Activated naive CD4-positive, alpha-beta T cell treated with anti-CD3 and anti-CD28 coated beads for 36 hours (primary cell): ENCODE results near the gene ANTXRL. TPM values are rescaled to one million over a fixed set of nuclear protein-coding genes. Genes with fewer than 3 reads are reported as not detected.
"Not testable (repeated sequence)": the region's sequence is repeated elsewhere in the genome, so short reads cannot be mapped to it uniquely, and the experiment has no call there.

Source experiments
- CTCF ChIA-PET: fragments of 350-600 bp; sonication (Branson Sonifier 250); formaldehyde crosslinking; loops from one replicate; lab custom pipeline; 2021; ENCODE audit warnings: antibody characterized with exemption; lab: Charles Lee
- DNase-seq: peaks from one replicate; pipeline ENCODE4 v3.0.0-alpha.2; 2020
- H3K27ac Mint-ChIP-seq: one replicate; pipeline ENCODE4 v1.8.0; 2021; ENCODE audit warnings: mild to moderate bottlenecking, mixed read lengths
- H3K27me3 Mint-ChIP-seq: one replicate; pipeline ENCODE4 v1.8.0; 2021; ENCODE audit warnings: low read depth, mixed read lengths
- H3K36me3 Mint-ChIP-seq: one replicate; pipeline ENCODE4 v1.8.0; 2021; ENCODE audit warnings: low read depth, mixed read lengths
- H3K4me1 Mint-ChIP-seq: one replicate; pipeline ENCODE4 v1.8.0; 2021; ENCODE audit warnings: low read depth, mixed read lengths
- H3K4me3 Mint-ChIP-seq: one replicate; pipeline ENCODE4 v1.8.0; 2021; ENCODE audit warnings: mild to moderate bottlenecking, moderate library complexity, mixed read lengths
- H3K9me3 Mint-ChIP-seq: one replicate; pipeline ENCODE4 v1.8.0; 2021; ENCODE audit warnings: mixed read lengths
- intact Hi-C: fragments of 100-400 bp; cut with micrococcal nuclease; formaldehyde crosslinking; loops from one replicate; pipeline ENCODE4 v1.15.1; 2023
- total RNA-seq, 2 experiments: library from RNA; stranded (reverse); gene quantifications; one replicate each; pipeline ENCODE4 v1.2.3, GENCODE V29; 2021

Gene ANTXRL
- not detected for total RNA-seq

DNA sequence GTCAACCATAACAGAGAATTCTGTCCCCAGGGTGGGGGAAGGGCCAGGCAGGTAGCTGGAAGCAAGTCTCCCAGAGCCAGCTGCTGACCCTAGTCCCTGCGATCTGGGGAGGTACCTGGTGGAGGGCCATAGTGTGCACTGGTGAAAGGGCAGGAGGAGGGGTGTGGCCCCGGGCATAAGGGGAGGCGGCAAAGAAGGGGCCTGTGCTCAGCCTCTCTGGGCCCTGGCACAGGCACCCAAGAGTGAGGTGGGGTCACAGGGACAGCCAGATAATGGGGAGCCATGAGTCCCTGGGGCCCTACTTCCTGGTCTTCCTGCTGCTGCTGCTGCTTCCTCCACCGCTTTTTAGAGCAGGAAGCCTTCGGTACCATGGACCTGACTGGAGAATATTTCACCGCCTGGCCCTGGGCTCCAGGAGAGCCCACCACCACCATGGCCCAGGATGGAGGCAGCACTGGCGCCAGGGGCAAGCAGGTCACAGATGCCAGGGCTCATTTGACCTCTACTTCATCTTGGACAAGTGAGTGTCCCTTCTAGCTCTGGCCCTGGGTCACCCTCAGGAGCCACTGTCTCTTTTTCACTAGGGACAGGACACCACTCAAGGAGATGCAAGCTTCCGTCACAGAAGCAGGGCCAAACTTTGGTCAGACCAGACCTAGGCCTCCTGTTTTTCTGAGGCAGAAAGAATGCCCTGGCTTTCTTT, at the start of gene ANTXRL:
TSS of gene ANTXRL (plus strand) at position 7 of the 703 bp plus-strand sequence. CDS start at position 273, 266 bp downstream.
- no peaks in the 10 kb centered on the region for H3K36me3 Mint-ChIP-seq
- H3K27ac Mint-ChIP-seq: no peak within 1 kb of the TSS
- no peak for DNase-seq
- no peaks in the 10 kb centered on the region for H3K9me3 Mint-ChIP-seq
- H3K4me3 Mint-ChIP-seq: peak within 1 kb of the TSS; percentile 2
- H3K4me1 Mint-ChIP-seq: peaks cover 17% of the 10 kb centered on the region
- CTCF ChIA-PET: interaction anchor here (0.8 kb wide), 1 partner anchor 31 kb away, joined by 3 read pairs; no protein-coding TSS in a partner anchor
- intact Hi-C loops: no loop called here
- no peaks in the 10 kb centered on the region for H3K27me3 Mint-ChIP-seq

DNA sequence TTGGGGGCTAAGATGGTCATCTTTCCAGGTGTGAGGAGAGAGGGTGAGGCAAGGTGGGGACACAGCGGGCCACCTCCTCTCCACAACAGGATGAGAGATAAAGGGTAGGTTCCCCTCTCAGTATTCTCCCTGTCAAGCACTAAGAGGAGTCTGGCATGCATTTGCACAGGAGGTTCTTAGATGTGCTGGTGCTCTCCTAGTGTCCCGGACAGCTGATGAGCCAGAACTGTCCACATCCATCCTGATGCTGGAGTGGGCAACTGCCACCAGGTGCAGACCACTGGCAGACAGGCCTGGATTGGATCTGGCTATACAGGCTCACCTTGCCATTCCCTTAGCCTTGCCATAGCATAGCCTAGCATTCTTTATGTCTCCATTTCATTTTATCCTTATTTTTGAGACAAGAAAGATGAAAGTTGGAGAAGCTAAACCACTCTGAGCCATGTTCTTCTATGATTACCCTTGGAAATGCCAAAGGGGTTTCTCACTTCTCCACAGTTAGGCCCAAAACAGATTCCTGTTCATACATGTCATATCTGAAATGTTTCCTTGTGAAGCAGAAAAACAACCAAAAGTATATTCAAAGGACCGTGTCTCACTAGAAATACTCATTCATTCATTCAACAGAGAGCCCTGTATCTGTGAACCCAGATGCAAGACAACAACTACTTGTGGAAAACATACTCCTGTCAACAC, 48.8 kb upstream of the ANTXRL start:
- Mint-ChIP-seq H3K27ac (no peak overlapping the region), H3K9me3 (peaks cover 4% of the 10 kb centered on the region), H3K27me3 (no peaks in the 10 kb centered on the region), H3K36me3 (peaks cover 22% of the 10 kb centered on the region), H3K4me3 (no peak overlapping the region), H3K4me1 (peaks cover 17% of the 10 kb centered on the region)
- intact Hi-C loops: no loop called here
- CTCF ChIA-PET: interaction anchor here (1.2 kb wide), 1 partner anchor 9 kb away, joined by 4 read pairs; no protein-coding TSS in a partner anchor
- no peak for DNase-seq

DNA sequence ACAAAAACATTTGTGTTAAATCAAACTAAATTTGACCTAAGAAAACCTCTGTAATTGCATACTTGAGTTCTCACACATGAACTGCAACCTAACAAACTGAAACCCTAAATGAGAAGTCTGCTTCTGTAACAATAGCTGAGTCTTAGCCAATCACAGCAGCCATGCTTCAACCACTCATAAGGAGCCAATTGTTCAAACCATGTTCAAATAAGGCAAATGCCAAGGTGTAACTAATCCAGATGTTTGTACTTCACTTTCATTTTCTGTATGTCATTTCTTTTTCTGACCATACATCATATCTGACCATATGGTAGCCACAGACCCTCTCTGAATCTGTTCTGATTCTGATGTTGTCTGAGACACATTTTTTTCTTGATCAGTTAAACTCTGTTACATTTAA, 47.5 kb upstream of the ANTXRL start:
- CTCF ChIA-PET: interaction anchor here (1.2 kb wide), 1 partner anchor 10 kb away, joined by 4 read pairs; no protein-coding TSS in a partner anchor
- Mint-ChIP-seq H3K36me3 (peaks cover 32% of the 10 kb centered on the region), H3K27me3 (no peaks in the 10 kb centered on the region), H3K4me1 (peaks cover 26% of the 10 kb centered on the region), H3K4me3 (no peak overlapping the region), H3K9me3 (peaks cover 11% of the 10 kb centered on the region), H3K27ac (no peak overlapping the region)
- no peak for DNase-seq
- intact Hi-C loops: no loop called here

DNA sequence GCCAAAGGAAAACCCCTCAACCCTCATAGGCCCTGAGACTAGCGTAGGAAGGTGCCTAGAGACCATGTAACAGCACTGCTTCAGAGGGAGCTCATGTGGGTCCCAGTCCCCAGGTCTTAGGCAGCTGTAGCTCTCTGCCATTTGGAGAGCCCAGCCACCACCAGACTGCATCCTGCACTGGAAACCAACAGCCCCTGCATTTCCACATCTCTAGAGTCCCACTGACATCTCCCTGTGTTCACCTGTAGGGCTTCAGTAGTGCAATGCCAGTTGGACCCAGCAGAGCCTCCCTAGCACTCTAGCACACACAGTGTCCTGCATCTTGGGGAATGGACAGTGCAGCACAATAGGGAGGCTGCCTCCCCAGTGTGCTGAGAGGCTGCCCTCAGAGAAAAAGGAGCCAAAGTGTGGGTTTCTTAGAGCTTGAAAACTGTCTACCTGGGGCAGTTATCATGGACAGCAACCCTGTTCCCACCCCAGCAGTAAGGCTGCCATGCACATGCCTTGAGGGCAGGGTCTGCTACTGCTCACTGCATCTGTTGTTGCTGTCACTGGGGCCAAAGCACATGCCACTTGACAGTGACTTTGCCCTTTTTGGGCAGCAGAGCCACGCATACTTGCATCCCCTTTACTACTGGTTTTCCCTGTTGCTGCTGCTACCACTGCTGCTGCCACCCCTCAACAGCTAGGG, 46.7 kb upstream of the ANTXRL start:
- intact Hi-C loops: no loop called here
- H3K9me3 Mint-ChIP-seq: peaks cover 11% of the 10 kb centered on the region
- no peaks in the 10 kb centered on the region for H3K27me3 Mint-ChIP-seq
- peaks cover 26% of the 10 kb centered on the region for H3K4me1 Mint-ChIP-seq
- H3K4me3 Mint-ChIP-seq: no peak overlapping the region
- no peak for DNase-seq
- H3K27ac Mint-ChIP-seq: no peak overlapping the region
- H3K36me3 Mint-ChIP-seq: peaks cover 32% of the 10 kb centered on the region
- CTCF ChIA-PET: interaction anchor here (0.6 kb wide), 1 partner anchor 136 kb away, joined by 3 read pairs; no protein-coding TSS in a partner anchor

DNA sequence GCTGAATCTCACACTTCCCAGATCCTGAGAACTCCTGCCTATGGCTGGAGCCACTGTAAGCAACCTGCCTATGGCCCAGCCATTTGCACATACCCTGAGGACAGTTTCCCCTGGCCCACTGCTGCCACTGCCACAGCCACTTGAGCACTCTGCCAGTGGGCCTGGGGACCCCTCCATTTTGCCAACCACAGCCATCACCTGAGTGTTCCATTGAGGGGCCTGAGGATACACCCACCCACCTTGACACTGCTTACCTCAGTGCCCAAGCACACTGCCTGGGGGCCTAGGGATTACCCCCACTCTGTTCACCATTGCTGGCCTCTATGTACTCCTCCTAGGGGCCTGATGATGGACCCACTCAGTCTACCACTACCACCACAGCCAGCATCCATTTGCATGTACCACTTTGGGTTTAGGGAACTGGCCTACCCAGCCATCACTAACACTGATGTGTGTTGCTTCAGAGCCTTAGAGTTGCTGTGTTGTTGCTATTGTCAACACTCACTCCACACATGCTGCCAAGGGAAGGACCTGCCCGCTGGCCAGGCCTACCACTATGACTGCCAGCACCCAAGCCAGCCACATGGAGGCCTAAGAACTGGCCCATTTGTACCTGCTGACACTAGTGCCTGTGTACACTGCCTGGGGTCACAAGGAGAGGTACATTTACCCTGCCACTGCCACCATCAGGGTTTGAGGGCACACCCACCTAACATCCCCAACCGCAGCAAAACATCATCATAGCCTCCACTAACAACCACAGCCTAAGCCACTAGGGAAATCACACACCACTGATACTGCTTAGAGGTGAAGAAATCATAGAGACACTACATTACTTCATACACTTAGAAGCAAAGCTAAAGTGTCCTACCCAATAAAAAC, 45.9 kb upstream of the ANTXRL start:
- Mint-ChIP-seq H3K9me3 (peaks cover 11% of the 10 kb centered on the region), H3K27me3 (no peaks in the 10 kb centered on the region), H3K4me3 (no peak overlapping the region), H3K36me3 (peaks cover 33% of the 10 kb centered on the region), H3K27ac (no peak overlapping the region), H3K4me1 (peaks cover 26% of the 10 kb centered on the region)
- CTCF ChIA-PET: interaction anchor here (1.4 kb wide), 1 partner anchor 12 kb away, joined by 5 read pairs; no protein-coding TSS in a partner anchor
- no peak for DNase-seq
- intact Hi-C loops: no loop called here

DNA sequence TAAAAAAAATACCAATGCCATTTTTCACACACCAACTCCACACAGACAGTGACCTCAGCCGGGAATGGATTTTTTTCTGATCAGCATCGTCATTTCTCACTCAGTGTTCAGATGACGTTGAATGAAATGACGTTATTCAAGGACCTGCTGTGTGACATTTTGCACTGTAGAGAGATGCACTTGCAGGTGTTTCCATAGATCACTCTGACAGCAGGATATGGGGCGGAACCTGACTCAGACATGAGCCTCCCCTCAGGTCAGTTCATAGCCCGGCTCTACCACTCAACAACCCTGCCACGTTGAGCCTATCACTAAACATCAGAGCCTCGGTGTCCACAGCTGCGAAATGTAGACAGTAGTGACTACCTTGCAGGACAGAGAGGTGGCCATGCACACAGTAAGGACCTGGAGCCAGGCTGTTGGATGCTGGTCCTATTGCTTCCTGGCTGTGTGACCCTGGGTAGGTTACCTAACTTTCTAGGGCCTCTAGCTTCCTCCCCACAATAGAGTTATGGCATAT, 41.4 kb upstream of the ANTXRL start:
- no peak overlapping the region for H3K4me3 Mint-ChIP-seq
- no peak for DNase-seq
- intact Hi-C loops: no loop called here
- peaks cover 11% of the 10 kb centered on the region for H3K9me3 Mint-ChIP-seq
- H3K27me3 Mint-ChIP-seq: no peaks in the 10 kb centered on the region
- no peak overlapping the region for H3K27ac Mint-ChIP-seq
- H3K4me1 Mint-ChIP-seq: peaks cover 18% of the 10 kb centered on the region
- H3K36me3 Mint-ChIP-seq: peaks cover 32% of the 10 kb centered on the region
- CTCF ChIA-PET: interaction anchor here (1.0 kb wide), 1 partner anchor 21 kb away, joined by 3 read pairs; no protein-coding TSS in a partner anchor

DNA sequence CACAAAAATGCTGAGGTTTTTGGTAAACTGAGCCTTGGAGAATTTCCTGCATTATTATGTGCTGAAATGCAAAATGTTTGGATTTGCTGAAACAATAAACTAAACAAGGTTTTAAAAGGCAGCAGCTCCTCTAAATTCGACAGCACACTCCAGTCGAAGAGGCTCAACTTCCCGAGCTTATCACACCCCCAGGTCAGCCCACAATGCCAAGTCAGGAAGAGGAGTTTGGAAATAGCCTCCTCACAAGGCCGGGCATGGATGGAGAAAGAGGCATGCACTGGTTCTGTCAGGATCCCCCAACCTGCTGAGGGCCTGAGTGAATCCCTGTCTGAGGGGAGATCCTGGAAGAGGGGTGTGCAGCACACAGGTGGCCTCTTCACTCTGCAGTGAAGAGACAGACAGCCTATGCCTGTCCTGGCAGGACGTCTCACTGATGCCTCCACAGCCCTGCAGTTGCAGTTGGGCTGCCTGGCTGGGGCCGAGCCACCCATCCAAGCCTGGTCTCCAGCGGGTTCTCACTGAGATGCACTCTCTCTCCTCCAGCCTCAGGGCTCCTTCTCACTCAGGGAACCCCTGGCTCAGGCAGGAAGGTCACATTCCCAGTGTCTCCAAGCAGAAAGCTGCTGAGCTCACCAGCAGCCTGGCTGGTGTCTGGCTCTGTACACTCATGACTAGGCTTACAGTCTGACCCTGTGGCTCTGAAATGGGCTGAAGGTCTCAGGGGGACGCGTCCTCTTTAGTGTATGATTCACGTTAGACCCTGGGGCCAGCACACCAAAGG, 40.2 kb upstream of the ANTXRL start:
- H3K4me1 Mint-ChIP-seq: peaks cover 11% of the 10 kb centered on the region
- peaks cover 11% of the 10 kb centered on the region for H3K9me3 Mint-ChIP-seq
- CTCF ChIA-PET, H3K4me3 Mint-ChIP-seq, H3K27ac Mint-ChIP-seq, H3K27me3 Mint-ChIP-seq, intact Hi-C loops, DNase-seq: not testable (repeated sequence)
- H3K36me3 Mint-ChIP-seq: peaks cover 27% of the 10 kb centered on the region

DNA sequence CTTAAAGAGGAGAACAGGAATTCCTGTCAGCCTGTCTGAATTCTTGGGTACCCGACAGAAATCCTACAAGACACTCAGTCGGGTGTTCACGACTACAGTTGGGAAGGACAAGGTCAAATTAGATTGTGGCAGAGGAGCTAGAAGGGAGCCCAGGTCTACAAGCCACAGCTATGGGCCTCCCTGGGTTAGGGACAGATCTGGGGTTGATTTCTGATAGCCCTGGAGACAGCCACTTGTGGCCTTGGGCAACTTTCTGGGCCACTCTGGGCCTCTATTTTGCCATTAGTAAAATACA, 39.7 kb upstream of the ANTXRL start:
- intact Hi-C loops: no loop called here
- Mint-ChIP-seq H3K4me1 (peaks cover 11% of the 10 kb centered on the region), H3K36me3 (peaks cover 23% of the 10 kb centered on the region), H3K27me3 (no peaks in the 10 kb centered on the region), H3K4me3 (no peak overlapping the region), H3K27ac (no peak overlapping the region), H3K9me3 (peaks cover 10% of the 10 kb centered on the region)
- CTCF ChIA-PET: no interaction called here
- DNase-seq: no peak

DNA sequence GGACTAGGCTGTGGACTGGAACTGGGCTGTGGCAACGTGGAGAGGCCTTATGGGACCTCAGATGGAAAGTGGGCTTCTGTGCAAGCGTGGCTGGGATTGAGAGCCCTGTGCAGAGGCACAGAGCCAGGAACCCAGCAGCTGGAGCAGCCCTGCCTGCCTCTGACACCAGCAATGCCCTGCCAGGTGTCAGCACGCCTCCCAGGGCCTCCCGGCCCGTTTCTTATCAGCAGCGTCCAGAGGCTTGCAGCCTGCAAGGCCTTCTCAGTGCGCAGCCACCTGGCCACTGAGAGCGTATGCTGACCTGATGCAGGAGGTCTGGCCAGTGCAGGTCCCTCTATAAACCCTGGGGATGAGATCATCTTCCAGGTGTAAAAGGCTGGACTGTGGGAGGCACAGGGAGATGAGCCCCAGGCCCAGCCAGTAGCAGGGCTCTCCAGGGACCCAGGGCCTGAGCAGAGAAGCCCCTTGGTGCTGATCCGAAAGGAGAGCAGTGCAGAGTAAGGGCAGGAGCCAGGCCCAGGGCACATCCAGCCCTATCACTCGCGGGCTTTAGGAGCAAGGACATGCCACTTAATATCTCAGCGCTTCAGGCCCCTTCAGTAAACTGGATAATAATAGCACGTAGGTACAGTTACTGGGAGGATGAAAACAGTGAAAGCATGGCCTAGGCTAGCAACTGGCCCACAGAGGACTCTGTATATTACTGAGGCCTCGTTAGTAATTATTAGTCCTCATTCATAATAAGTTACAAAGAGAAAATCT, 38.8 kb upstream of the ANTXRL start:
- no peak for DNase-seq
- CTCF ChIA-PET: no interaction called here

DNA sequence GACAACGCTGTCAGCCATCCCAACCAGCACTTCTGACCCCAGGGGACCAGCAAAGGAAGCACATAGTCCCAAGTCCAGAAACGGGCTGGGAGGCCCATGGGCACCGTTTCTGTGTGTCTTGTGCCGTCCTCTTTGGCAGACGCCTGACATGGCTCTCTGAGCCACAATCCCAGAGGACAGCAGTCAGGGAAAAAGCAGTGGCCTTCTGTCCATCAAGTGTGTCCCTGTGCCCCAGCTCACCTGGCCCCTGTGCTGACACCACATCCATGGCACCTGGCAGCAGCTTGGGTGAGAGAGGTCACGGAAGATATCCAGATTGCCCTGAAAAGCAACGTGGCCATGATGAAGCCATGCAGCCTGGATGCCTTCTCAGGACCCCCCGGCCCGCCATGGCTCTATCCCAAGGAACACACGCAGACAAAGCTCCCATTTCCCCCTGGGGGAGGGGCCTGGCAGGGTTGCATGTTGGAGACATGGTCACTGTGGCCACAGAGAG, 38.1 kb upstream of the ANTXRL start:
- Mint-ChIP-seq H3K4me3 (no peak overlapping the region), H3K9me3 (peaks cover under 1% of the 10 kb centered on the region), H3K4me1 (peaks cover 8% of the 10 kb centered on the region), H3K27me3 (no peaks in the 10 kb centered on the region), H3K27ac (no peak overlapping the region), H3K36me3 (peaks cover 10% of the 10 kb centered on the region)
- intact Hi-C loops: no loop called here
- no peak for DNase-seq
- CTCF ChIA-PET: no interaction called here

More for the DNA sequence above, 38.8 kb upstream of the ANTXRL start:
- intact Hi-C loops: no loop called here
- peaks cover 6% of the 10 kb centered on the region for H3K9me3 Mint-ChIP-seq
- H3K4me3 Mint-ChIP-seq: no peak overlapping the region
- no peak overlapping the region for H3K27ac Mint-ChIP-seq
- peaks cover 11% of the 10 kb centered on the region for H3K4me1 Mint-ChIP-seq
- H3K27me3 Mint-ChIP-seq: no peaks in the 10 kb centered on the region
- H3K36me3 Mint-ChIP-seq: peaks cover 17% of the 10 kb centered on the region
